Tibial nerve (tissue), 4 donors: ENCODE data around the gene USP6NL. TPM values are rescaled to one million over a fixed set of nuclear protein-coding genes. Genes with fewer than 3 reads are reported as not detected.

Experiments used
- DNase-seq, 2 donors: peaks; one replicate each; pipeline ENCODE4 v3.0.0-alpha.2; 2019; ENCODE audit warnings: low spot score in 2 of 2
- H3K27ac ChIP-seq, 4 donors: fragments of 200-600 bp; sonication (generic) in 3 of 4; one replicate each; pipeline ENCODE4 v1.5.1; 2017 to 2019; ENCODE audit warnings: mild to moderate bottlenecking in 1 of 4
- H3K27me3 ChIP-seq, 2 donors: fragments of 200-600 bp; sonication (generic) in 1 of 2; one replicate each; pipeline versions ENCODE4 v1.5.1 to v1.6.0; 2017 to 2019
- H3K36me3 ChIP-seq, 3 donors: fragments of 200-600 bp; sonication (generic); one replicate each; pipeline ENCODE4 v1.5.1; 2018 to 2019
- H3K4me1 ChIP-seq, 4 donors: fragments of 200-600 bp; sonication (generic) in 3 of 4; one replicate each; pipeline ENCODE4 v1.5.1; 2017 to 2019
- H3K4me3 ChIP-seq, 4 donors: fragments of 200-600 bp; sonication (generic) in 3 of 4; one replicate each; pipeline ENCODE4 v1.5.1; 2017 to 2019; ENCODE audit warnings: mild to moderate bottlenecking in 1 of 4, moderate library complexity in 1 of 4
- H3K9me3 ChIP-seq, 4 donors: fragments of 200-600 bp; sonication (generic) in 3 of 4; one replicate each; pipeline ENCODE4 v1.5.1; 2017 to 2019
- EP300 ChIP-seq, 2 donors: sonication (generic); formaldehyde crosslinking; IDR thresholded peaks; one replicate each; pipeline ENCODE4 v1.6.1; 2017; ENCODE audit warnings: antibody characterized with exemption in 2 of 2, mild to moderate bottlenecking in 1 of 2
- POLR2A ChIP-seq, 2 donors: fragments of 450-650 bp; IDR thresholded peaks; one replicate each; pipeline ENCODE4 v1.6.1; 2017; ENCODE audit warnings: antibody characterized with exemption in 2 of 2, mild to moderate bottlenecking in 2 of 2, moderate library complexity in 2 of 2
- WGBS, 2 donors: methylation state at CpG; one replicate each; pipeline ENCODE4 v1.1.5; 2018; 5-methylcytosine and 5-hydroxymethylcytosine counted together
- total RNA-seq, 4 donors: library from RNA; depleted of rRNA; stranded (reverse); fragments of >200 nt; gene quantifications; one replicate each; pipeline ENCODE4 v1.1.0, GENCODE V29; 2016
- TF ChIP-seq, protein P1 (sequence below), 5 experiments: fragments of 200-600 bp in 3 of 5; fragments of 450-650 bp in 2 of 5; sonication (generic) in 3 of 5; IDR thresholded peaks; one replicate each; pipeline ENCODE4 v1.5.1; 2016 to 2019; ENCODE audit warnings: antibody characterized with exemption in 5 of 5, mild to moderate bottlenecking in 3 of 5, moderate library complexity in 2 of 5

The USP6NL gene
- total RNA-seq, 4 donors from 2014 or later = 21.8 to 33.9 (median 25.0) TPM

DNA sequence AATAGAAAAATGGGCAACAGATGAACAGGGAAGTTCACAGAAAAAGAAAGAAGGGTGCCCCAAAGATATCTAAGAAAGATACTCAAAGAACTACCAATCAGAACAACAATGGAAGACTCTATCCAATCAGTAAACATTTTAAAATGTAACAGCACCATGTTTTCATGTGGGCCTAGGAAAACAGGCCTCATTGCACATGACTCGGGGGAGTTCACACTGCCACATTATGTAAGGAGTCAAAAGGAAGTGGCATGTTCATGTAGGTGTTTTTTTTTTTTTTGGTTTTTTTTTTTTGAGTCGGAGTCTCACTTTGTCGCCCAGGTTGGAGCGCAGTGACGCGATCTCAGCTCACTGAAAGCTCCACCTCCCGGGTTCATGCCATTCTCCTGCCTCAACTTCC, 132.2 kb downstream of the USP6NL start:
- TF ChIP-seq, protein P1, sequence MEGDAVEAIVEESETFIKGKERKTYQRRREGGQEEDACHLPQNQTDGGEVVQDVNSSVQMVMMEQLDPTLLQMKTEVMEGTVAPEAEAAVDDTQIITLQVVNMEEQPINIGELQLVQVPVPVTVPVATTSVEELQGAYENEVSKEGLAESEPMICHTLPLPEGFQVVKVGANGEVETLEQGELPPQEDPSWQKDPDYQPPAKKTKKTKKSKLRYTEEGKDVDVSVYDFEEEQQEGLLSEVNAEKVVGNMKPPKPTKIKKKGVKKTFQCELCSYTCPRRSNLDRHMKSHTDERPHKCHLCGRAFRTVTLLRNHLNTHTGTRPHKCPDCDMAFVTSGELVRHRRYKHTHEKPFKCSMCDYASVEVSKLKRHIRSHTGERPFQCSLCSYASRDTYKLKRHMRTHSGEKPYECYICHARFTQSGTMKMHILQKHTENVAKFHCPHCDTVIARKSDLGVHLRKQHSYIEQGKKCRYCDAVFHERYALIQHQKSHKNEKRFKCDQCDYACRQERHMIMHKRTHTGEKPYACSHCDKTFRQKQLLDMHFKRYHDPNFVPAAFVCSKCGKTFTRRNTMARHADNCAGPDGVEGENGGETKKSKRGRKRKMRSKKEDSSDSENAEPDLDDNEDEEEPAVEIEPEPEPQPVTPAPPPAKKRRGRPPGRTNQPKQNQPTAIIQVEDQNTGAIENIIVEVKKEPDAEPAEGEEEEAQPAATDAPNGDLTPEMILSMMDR (IDR thresholded peaks at IDR 0.05) = no peak
- no peak for TF ChIP-seq EP300 (IDR thresholded peaks at IDR 0.05)
- no peak for TF ChIP-seq POLR2A (IDR thresholded peaks at IDR 0.05)
- H3K4me3 ChIP-seq = no peak overlapping the region
- H3K27me3 ChIP-seq = no peaks in the 10 kb centered on the region
- no peaks in the 10 kb centered on the region for H3K9me3 ChIP-seq
- DNase-seq = no peak
- 93% methylated on average over 7 of the region's 7 CpGs for WGBS, 2 donors
- H3K36me3 ChIP-seq = peaks cover 0 to 17% (median 0%) of the 10 kb centered on the region in 3 donors
- H3K27ac ChIP-seq = peak overlapping the region in 1 of 4 donors; percentile 13
- H3K4me1 ChIP-seq = no peaks in the 10 kb centered on the region

DNA sequence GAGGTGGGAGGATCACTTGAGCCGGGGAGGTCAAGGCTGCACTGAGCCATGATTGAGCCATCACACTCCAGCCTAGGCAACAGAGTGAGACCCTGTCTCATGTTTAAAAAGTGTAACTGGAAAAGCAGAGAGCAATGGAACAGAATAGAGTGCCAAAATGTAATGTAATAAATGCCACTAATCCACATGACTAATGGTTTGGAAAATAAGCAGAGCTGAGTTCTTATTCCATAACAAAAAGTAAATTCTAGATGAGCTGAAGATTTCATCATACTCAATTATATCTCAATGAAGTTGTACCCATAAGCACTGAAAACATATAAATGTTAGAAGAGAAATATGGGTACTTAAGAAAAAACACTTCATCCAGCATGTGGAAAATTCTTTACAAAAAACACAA, 132.6 kb downstream of the USP6NL start:
- Histone ChIP-seq H3K4me1 (no peaks in the 10 kb centered on the region), H3K9me3 (no peaks in the 10 kb centered on the region), H3K4me3 (no peak overlapping the region), H3K27me3 (no peaks in the 10 kb centered on the region), H3K27ac (peak overlapping the region in 1 of 4 donors; percentile 13), H3K36me3 (peaks cover 0 to 12% (median 0%) of the 10 kb centered on the region in 3 donors)
- no peak for DNase-seq
- WGBS, 2 donors = 94 to 100% methylated on average over 1 of the region's 1 CpG
- no peak for TF ChIP-seq EP300 (IDR thresholded peaks at IDR 0.05)
- no peak for TF ChIP-seq POLR2A (IDR thresholded peaks at IDR 0.05)
- TF ChIP-seq, protein P1 (IDR thresholded peaks at IDR 0.05) = no peak

DNA sequence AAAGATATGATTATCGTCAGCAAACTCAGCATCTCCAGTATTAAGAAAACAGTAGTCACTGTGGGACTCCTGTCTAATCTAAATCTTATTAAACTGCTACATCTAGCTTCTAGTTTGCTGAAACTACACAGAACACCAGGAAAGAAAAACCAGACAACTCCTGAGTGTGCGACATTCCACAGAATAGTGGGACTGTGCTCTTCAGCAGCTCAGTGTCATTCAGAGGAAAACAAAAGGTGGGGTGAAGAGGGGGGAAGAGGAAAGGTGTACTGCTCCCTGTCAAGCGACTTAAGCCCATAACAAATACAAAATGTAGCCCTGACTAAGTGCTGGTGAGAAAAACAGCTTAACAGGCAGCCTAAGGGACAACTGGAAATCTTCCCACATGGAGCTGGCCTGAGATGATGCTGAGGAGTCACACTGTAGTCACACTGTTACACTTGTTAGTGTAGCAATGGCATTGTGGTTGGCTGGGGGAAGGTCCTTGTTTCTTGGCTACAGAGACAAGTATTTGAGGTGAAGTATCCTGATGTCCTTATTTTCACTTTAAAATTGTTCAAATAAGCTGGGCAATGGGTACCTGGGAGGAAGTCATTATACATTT, 135.5 kb downstream of the USP6NL start:
- TF ChIP-seq POLR2A (IDR thresholded peaks at IDR 0.05) (no peak), EP300 (IDR thresholded peaks at IDR 0.05) (no peak)
- TF ChIP-seq, protein P1 (IDR thresholded peaks at IDR 0.05) = no peak
- peaks cover 0 to 6% (median 0%) of the 10 kb centered on the region in 4 donors for H3K4me1 ChIP-seq
- no peak overlapping the region for H3K4me3 ChIP-seq
- peaks cover 0 to 9% (median 0%) of the 10 kb centered on the region in 3 donors for H3K36me3 ChIP-seq
- no peaks in the 10 kb centered on the region for H3K27me3 ChIP-seq
- 78 to 86% methylated on average over 3 of the region's 3 CpGs for WGBS, 2 donors
- DNase-seq = no peak
- H3K9me3 ChIP-seq = no peaks in the 10 kb centered on the region
- peak overlapping the region in 1 of 4 donors; percentile 4 for H3K27ac ChIP-seq

DNA sequence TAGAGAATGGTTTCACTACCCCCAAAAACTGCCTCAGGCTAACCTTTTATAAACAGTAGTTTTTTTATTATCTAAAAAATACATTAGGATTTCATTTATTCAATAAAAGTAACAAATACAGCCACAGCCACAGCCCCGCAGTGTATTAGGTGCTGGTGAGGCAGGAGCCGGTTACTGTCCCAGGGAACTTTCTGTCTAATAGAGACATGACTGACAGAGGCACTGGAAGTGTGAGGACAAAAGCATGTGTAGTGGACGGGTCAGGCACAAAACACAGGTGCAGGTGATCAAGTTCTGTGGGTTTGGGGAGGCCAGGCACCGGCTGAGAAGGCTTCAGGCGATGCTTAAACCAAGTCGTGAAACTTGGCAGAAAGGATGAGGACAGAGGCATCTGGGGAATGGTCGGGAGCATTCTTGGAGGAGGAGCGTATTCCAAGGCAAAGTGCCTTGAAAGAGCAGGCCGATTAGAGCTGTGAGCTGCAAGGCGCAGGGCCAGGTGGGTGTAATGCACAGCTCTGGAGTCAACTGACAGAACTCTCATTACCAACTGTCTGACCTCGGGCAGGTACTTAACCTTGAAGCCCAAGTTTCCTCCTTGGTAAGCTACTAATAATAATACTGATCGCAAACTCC, 138.2 kb downstream of the USP6NL start:
- 52 to 55% methylated on average over 12 of the region's 12 CpGs for WGBS, 2 donors
- peaks cover 0 to 6% (median 0%) of the 10 kb centered on the region in 4 donors for H3K4me1 ChIP-seq
- H3K27me3 ChIP-seq = no peaks in the 10 kb centered on the region
- no peak overlapping the region for H3K4me3 ChIP-seq
- DNase-seq = no peak
- no peaks in the 10 kb centered on the region for H3K9me3 ChIP-seq
- peaks cover 0 to 14% (median 0%) of the 10 kb centered on the region in 3 donors for H3K36me3 ChIP-seq
- no peak for TF ChIP-seq EP300 (IDR thresholded peaks at IDR 0.05)
- TF ChIP-seq, protein P1 (IDR thresholded peaks at IDR 0.05) = no peak
- TF ChIP-seq POLR2A (IDR thresholded peaks at IDR 0.05) = no peak
- H3K27ac ChIP-seq = no peak overlapping the region

DNA sequence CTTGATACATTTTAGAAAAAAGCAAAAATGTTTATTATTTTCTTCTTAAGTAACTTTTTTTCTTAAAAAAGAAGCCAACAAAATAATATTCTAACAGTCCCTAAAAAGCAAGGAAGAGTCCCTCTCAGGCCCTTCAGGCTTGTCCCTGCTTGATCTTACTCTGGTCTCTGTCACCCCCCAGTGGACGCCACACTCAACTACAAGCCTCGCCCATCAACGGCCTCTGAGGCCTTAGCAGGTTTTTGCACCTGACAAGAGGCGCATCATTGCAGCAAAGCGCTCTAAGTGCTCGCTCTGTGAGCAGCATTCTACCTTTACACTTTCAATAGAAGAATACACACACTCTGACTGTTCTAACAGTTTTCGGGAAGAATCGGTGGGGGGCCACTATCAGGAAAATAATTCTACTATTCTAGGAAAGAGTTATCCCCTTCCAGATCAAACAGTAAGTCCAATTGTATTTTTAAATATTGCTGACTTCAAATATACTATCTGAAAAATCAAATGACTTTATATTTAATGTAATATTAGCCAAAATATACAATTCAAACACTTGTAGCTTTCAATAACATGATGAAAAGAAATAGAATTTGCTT, 139.2 kb downstream of the USP6NL start:
- H3K36me3 ChIP-seq = peaks cover 0 to 14% (median 0%) of the 10 kb centered on the region in 3 donors
- H3K27ac ChIP-seq = no peak overlapping the region
- 45 to 55% methylated on average over 8 of the region's 8 CpGs for WGBS, 2 donors
- peak; percentile 49 to 65 for DNase-seq
- TF ChIP-seq, protein P1 (IDR thresholded peaks at IDR 0.05) = peak; percentile 64 to 86 (median 77)
- TF ChIP-seq POLR2A (IDR thresholded peaks at IDR 0.05) = no peak
- no peaks in the 10 kb centered on the region for H3K27me3 ChIP-seq
- no peak overlapping the region for H3K4me3 ChIP-seq
- H3K4me1 ChIP-seq = peaks cover 0 to 6% (median 0%) of the 10 kb centered on the region in 4 donors
- no peaks in the 10 kb centered on the region for H3K9me3 ChIP-seq
